SK-N-SH (cell line): ENCODE measurements around the gene FN3K.

Experiments used
- CHD2 ChIP-seq: fragments of 150-350 bp; IDR thresholded peaks from 2 replicates; pipeline ENCODE4 v1.6.1; 2018; ENCODE audit warnings: low read length; ENCODE audit not compliant: partially characterized antibody
- ELF1 ChIP-seq: IDR thresholded peaks from 2 replicates; pipeline ENCODE4 v1.4.0; 2012
- EP300 ChIP-seq, 2 experiments: IDR thresholded peaks; 2 replicates each; pipeline versions ENCODE4 v1.4.0 to v1.6.1; 2012; ENCODE audit warnings: borderline replicate concordance in 1 of 2, low read depth in 1 of 2, low read length in 1 of 2
- JUND ChIP-seq: IDR thresholded peaks from 2 replicates; pipeline ENCODE4 v1.4.0; 2012
- RAD21 ChIP-seq: IDR thresholded peaks from 2 replicates; pipeline ENCODE4 v1.6.1; 2012; ENCODE audit warnings: mild to moderate bottlenecking, low read length
- RCOR1 ChIP-seq: fragments of 150-350 bp; IDR thresholded peaks from 2 replicates; pipeline ENCODE4 v1.6.1; 2017; ENCODE audit warnings: antibody characterized with exemption, low read length
- TAF1 ChIP-seq: IDR thresholded peaks from 2 replicates; pipeline ENCODE4 v1.6.1; 2012; ENCODE audit warnings: low read depth, mild to moderate bottlenecking, low read length, moderate library complexity, borderline replicate concordance
- TCF12 ChIP-seq: IDR thresholded peaks from 2 replicates; pipeline ENCODE4 v1.4.0; 2012
- USF1 ChIP-seq: IDR thresholded peaks from 2 replicates; pipeline ENCODE4 v1.4.0; 2012; ENCODE audit warnings: low read depth, borderline replicate concordance
- USF2 ChIP-seq: fragments of 150-350 bp; IDR thresholded peaks from 2 replicates; pipeline ENCODE4 v1.6.1; 2017; ENCODE audit warnings: antibody characterized with exemption, low read length, low read depth, borderline replicate concordance
- YY1 ChIP-seq: IDR thresholded peaks from 2 replicates; pipeline ENCODE4 v1.4.0; 2012; ENCODE audit warnings: low read depth, mild to moderate bottlenecking
- TF ChIP-seq, protein P1 (sequence below): fragments of 200-600 bp; sonication (generic); IDR thresholded peaks from 2 replicates; pipeline ENCODE4 v1.6.1; 2017; ENCODE audit warnings: antibody characterized with exemption, mild to moderate bottlenecking, moderate library complexity

- no peak for TF ChIP-seq ELF1
- TF ChIP-seq, protein P1, sequence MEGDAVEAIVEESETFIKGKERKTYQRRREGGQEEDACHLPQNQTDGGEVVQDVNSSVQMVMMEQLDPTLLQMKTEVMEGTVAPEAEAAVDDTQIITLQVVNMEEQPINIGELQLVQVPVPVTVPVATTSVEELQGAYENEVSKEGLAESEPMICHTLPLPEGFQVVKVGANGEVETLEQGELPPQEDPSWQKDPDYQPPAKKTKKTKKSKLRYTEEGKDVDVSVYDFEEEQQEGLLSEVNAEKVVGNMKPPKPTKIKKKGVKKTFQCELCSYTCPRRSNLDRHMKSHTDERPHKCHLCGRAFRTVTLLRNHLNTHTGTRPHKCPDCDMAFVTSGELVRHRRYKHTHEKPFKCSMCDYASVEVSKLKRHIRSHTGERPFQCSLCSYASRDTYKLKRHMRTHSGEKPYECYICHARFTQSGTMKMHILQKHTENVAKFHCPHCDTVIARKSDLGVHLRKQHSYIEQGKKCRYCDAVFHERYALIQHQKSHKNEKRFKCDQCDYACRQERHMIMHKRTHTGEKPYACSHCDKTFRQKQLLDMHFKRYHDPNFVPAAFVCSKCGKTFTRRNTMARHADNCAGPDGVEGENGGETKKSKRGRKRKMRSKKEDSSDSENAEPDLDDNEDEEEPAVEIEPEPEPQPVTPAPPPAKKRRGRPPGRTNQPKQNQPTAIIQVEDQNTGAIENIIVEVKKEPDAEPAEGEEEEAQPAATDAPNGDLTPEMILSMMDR, result no peak
- no peak for TF ChIP-seq TCF12
- no peak for TF ChIP-seq RCOR1
- TF ChIP-seq CHD2, result no peak
- TF ChIP-seq EP300 (IDR thresholded peaks at IDR 0.05; ENCODE audit: borderline replicate concordance in 1 of 2, low read depth in 1 of 2, low read length in 1 of 2), result no peak
- TF ChIP-seq JUND, result no peak
- TF ChIP-seq RAD21, result no peak
- TF ChIP-seq USF1, result no peak
- no peak for TF ChIP-seq YY1
- no peak for TF ChIP-seq USF2
- TF ChIP-seq TAF1, result no peak
Measured at GRCh38 chr17:82696916-82697807, 38.3 kb upstream of the FN3K start.
